NCI-H1105 treated with DMSO at 0.1 percent for 48 hours (cell line): ENCODE data around the gene CCDC177.

Experiments used
- DNase-seq: peaks from one replicate; lab custom pipeline; 2025; lab: John Stamatoyannopoulos, UW

The CCDC177 gene

GRCh38 chr14:69528930-69529329 lies 45.7 kb downstream of the CCDC177 start:
- no peak for DNase-seq

- no peak for DNase-seq
Measured at GRCh38 chr14:69528143-69528542, 46.5 kb downstream of the CCDC177 start.

- DNase-seq: no peak
Measured at GRCh38 chr14:69527635-69528034, 47.0 kb downstream of the CCDC177 start.

- no peak for DNase-seq
Measured at GRCh38 chr14:69525896-69526295, 48.8 kb downstream of the CCDC177 start.

GRCh38 chr14:69522026-69522425 lies 52.6 kb downstream of the CCDC177 start:
- no peak for DNase-seq
